Stimulated activated CD8-positive, alpha-beta memory T cell treated with anti-CD3 and anti-CD28 coated beads, Interleukin-15, amount 100 ng/mL, for 48 hours (primary cell): ENCODE measurements around the gene PCDHA1.

Experiments used
- DNase-seq, 2 donors: peaks; one replicate each; pipeline ENCODE4 v3.0.0-alpha.2; 2020; ENCODE audit warnings: low read depth in 2 of 2

The PCDHA1 gene

DNA sequence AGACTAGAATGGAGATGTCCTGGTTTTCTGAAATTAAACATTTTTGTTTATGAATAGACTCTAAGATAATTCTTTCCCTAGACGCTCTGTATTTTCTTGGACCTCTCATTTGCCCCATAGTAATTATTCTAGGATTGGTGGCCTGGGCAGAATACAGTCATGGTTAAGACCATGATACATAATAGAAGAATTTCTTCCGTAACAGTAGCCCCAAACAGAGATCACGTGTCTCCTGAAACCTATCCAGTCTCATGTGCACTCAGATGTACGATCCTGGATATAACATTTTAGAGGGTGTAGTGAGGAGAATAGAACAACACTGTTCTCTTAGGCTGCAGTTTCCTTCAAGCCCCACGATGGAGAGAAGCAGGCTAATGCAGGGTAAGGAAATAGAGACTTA, 202.7 kb downstream of the PCDHA1 start:
- DNase-seq: no peak

DNA sequence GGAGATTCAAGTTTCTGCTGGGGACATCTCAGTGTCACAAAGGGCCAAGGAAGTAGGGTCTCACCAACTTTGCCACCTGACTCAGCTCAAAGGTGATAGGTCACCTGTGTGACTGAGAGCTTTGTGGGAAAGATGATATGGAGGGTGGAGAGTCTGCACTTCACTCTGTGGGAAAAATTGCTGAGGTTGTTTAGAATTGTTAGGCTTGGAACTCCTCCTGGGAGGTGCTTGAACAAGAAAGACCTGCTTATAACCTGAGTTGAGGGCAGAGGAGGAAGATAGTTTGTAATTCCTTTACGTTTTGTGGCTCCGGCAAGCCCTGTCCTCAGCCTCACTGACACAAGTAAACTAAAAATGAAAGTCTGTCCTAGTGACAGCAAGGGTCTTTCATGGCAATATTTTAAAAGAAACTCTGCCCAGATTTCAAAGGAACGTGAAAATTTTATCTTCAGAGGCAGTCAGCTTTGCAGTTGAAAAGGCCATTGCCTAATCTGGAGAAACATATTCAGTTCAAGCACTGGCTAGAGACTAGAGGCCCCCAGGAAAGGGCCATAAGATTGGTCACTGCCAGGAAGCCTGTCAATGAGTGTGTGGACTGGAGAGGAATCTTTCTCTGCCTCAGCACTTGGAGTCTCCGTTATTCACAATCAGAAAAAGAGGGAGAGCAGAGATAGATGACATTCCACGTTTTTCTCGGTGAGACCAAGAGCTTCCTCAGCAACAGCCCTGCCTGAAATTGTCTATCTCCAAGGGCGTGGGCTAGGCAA, 203.5 kb downstream of the PCDHA1 start:
- no peak for DNase-seq

DNA sequence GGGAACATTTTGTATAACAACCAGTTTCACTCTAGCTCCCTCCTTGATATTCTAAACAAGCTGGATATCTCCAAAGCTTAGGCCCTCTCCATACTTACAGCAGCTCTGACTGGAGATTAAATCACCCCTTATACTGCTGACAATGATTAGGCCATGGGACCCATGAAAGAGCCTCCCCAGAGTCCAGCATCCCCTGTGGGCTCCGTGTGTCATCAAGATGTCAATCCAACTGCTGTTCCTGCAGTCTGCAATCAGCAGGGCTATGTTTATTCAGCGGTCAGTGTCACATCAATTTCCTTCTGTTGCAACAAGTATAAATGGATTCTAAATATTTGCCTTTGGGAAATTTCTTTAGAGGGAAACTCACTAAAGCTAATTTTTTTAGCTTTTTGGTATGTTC, 206.9 kb downstream of the PCDHA1 start:
- no peak for DNase-seq

DNA sequence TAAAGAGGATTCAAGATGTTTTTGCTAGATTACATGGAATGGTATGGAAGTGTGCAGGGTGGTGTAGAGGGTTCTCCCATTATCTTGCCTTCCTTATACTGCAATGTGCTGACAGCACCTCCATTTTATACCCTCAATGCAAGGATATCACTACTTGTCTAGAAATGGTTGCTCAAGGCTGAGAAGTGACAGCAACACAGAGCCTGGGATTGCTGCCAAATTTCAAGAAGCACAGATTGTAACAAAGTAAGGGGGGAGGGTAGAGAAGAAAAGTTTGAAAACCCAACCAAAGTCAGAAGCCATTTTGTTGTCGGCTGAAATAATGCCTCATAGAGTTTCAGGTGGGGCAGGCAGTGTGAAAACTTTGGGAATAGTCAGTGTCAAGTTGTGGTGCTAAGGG, 210.1 kb downstream of the PCDHA1 start:
- DNase-seq: no peak

DNA sequence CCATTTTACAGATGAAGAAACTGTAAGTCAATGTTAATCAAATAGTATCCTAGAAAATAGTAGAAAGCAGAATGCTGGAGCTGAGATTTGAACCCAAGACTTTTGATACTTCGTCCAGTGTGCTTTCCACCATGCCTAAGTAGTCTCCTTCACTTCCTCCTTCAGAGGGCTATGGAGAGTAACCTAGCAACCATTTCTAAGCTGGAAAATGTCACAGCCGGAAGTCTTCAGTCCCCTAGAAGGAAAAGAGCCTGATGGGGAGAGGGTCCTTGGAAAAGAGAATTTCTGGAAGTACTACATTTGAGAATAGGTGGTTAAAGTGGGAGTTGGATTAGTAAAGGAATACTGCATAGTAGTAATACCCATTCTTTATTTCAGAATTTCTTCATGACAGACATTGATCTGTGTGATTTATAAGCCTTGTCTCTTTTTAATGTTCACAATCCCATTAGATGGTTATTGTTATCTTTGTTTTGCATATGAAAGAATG, 213.0 kb downstream of the PCDHA1 start:
- DNase-seq: no peak

DNA sequence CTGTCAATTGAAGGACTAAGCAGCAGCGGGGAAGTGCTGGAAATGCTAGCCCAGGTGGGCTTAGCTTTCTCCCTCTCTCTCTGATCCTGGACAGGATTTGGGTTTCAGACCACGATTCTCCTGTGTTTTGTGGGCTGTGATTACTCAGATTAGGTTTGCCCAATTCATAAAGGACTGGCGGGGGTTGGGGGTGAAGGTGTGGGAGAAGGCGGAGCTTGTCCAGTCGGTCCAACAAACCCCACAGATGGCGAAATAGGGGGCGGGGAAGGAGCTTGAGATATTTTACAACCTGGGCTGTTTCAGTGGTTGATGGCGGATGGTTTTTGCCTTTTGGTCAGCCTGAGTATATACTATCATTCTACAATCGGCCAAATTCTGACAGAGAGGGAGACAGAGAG, 215.5 kb downstream of the PCDHA1 start:
- DNase-seq: no peak

DNA sequence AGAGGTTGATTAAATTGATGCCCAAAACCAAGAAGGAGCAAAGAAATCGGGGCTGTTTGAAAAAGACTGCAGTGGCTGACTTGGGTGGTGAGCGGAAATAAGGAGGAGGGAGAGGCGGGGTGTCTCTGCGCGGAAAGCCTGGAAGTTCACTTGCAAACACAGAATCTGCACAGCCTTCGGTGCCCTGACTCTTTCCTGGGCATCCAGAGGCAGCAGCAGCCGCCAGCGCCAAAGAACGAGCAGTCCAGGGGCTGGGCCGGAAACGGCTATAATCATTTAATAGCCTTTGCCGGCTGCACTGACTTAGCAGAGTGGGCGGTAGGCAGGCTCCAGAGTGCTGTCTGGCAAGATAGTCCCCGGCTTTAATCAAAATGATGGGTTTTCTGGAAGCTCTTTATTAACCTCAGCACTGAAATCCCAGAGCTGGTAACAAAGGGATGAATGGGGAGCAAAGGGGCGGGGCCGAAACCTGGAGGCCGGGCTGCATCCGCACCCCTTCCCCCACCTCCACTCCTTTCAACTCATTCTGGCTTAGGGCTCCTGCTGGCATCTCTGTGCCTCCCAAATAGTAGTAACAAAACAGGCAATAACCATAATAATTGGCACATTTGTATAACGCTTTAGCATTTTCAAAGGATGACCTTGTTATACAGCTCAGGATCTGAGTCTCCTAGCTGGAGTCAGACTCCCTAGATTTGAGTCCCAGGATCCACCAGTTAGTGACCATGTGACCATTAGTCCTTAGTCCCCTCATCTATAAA, 216.1 kb downstream of the PCDHA1 start:
- DNase-seq: no peak

DNA sequence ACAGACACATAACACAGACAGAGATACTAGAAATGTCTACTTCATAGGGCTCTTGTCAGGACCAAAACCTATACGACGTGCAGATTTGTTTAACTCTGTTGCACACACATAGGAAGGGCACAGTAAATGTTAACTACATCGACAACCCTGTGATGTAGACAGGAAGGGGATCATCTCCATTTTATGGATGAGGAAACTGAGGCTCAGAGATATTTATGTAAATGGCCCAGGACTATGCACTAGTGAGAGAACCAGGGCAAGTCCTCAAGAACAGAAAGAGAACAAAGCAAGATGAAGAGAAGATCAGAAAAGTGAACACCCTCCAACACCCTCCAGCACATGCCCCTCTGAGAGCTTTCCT, 216.6 kb downstream of the PCDHA1 start:
- no peak for DNase-seq

DNA sequence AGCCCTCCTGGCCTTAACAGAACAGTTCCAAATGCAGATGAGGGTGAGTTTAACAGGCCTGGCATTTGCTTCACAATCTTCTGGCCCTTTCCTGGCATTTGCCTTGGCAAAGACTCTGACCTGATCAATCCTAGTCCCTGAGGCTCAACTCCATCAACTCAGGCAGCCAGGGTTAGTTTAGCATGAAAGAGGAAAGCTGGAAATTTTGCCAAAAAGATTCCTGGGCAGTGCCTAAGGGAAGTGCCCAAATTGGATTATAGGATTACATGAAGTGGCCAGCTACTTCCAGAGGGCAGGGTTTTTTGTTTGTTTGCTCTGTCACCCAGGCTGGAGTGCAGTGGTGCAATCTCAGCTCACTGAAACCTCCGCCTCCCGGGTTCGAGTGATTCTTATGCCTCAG, 217.1 kb downstream of the PCDHA1 start:
- DNase-seq: no peak

DNA sequence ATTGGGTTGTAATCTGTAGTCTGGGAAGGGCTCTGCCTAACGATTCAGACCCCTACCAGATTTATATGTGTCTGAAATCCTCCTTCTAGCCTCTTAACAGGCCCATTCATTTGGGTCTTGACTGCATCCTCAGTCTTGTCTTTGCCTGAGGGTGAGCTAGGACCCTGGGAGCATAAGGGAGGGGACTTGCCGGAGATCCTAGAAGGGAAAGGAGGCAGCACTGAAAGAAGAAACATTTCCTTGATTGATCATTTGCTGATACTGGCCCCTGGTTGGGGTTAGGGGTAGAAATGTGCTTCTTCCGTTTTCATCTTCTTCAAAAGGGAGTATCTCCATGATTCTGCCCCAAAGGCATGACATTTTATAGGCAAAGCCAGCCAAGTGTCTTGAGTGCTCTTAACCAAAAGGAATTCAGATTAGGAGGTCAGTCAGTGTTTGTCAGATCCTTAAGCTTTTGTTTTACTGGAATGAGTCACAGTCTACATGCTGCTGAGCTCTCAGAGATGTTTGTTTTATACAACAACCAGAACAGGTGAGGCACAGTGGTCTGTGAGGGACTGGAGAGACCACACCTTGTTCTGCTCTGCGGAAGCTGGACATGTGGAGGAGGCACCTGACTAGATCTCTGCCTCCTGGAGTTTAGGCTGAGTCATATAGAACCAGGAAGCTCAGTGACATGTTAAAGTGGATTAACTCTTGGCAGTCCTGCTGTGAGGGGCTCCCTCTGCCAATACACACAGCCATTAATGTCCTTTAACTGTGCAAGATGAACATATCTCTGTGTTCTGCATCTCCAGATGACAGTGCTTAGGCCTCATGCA, 218.1 kb downstream of the PCDHA1 start:
- no peak for DNase-seq

DNA sequence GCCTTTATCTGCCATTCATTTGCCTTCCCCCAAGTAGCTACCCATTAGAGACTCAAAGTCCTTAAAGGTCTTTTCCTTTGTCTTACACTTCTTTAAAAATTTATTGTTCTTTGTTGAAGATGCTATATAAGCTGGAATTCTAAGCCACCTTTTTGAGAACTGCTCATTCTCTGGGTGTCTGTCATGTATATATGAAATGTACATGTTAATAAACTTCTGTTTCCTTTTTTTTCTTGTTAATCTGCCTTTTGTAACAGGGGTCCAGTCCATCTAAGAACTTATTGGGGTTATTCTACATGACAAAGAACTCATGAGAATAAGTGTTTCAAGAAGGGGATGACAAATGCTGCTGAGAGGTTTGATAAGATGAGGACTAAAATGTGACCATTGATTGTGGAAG, 221.9 kb downstream of the PCDHA1 start:
- no peak for DNase-seq

DNA sequence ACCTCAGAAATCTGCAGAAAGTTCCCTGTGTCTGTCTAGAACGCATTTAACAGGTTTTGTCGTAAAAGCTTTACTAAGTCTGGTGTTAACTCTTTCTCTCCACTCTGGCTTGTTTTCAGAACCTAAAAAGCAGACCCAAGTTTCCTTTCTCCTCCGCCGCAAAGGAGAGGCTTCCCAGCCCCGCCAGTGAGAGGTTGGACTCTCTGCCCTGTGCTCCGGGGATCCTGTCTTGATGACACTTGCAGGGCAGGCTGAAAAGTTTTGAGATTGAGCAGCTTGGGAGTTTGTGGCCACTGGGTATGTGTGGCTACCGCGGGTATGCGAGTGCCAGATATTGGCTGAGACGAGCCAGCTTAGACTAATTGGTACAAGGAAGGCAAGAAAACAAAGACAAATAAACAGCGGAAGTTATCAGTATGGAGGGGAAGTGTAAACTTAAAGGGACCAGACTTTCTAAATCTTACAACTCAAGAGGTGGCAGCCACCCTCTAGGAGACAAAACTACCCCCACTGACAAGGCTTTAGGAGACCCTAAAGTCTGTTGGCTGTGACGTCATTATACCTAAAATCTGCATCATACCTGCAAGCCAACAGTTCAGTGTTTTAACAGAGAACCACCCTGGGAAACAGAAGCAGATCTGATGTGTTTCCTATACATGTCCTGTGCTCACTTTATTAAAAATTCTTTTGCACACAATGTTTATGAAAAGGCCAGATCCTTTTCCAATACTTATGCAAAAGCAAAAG, 224.3 kb downstream of the PCDHA1 start:
- no peak for DNase-seq

DNA sequence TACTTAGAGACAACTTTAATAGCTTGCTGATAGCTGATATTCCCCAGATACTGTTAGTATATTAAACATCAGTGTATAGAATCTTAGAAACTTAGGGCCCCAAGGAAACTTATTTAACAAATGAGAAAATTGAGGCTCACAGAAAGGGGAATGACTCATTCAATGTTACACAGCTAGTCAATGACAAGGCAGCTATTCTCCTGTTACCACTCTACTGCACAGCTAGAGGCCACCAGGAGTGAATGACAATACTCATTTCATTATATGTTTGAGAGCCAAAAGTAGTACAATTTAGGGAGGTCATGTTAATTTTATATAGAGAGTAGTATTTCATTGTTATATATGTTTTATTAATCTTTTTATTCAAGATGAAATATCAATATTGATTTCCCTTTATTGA, 232.0 kb downstream of the PCDHA1 start:
- DNase-seq: no peak

DNA sequence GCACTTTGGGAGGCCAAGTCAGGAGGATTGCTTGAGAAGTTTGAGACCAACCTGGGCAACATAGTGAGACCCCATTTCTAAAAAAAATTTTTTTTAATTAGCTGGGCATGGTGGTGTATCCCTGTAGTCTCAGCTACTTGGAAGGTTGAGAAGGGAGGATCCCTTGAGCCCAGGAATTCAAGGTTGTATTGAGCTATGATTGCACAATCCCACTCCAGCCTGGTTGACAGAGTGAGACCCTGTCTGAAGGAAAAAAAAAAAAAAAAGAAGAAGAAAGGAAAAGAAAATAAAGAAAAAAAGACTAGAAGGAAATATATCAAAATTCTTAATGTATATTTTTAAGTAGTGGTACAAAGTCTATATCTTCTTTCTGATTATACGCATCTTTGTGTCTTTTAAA, 236.4 kb downstream of the PCDHA1 start:
- DNase-seq: no peak

DNA sequence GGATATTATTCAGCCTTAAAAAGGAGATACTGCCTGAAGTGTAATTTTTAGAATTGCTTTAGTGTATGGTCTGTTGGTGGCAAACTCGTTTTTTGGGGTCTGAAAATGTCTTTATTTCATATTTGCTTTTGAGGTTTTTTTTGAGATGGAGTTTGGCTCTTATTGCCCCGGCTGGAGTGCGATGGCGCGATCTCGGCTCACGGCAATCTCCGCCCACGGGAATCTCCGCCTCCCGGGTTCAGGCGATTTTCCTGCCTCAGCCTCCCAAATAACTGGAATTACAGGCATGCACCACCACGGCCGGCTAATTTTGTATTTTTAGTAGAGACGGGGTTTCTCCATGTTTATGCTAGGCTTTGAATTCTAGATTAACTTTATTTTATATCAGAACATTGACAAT, 245.1 kb downstream of the PCDHA1 start:
- no peak for DNase-seq

DNA sequence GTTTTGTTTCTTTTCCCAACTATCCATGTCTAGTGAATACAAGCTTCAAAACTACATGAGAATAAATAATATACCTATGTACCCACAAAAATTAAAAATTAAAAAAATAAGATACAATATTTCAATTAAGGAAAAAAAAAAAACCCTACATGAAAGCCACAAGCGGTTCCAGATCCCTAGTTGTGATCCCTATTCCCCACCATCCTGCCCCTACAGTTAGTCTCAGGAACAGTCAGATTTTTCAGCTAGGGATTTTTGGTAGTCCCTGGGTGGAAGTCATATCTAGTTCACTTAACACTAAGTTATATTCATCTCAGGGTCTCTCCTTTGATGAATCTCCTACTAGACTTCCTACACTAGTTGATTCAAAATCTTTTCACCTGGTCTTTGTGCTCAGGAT, 246.7 kb downstream of the PCDHA1 start:
- no peak for DNase-seq

DNA sequence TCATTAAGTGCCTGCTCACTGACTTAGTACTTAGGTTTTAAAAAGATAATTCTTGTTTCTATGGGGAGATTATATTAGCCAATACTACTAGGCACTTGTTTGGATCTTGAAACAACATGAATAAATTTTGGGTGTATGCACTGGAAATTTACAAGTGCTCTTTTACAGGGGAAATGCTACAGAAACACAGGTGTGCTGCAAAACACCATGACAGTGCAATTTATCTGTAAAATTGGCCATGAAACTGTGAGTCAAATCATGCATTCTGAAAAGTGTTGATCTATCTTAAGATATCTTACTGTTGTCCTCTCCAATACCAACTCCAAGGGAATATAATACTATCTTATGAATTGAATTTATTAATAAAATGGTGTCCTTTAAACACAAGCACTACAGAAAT, 253.1 kb downstream of the PCDHA1 start:
- no peak for DNase-seq

DNA sequence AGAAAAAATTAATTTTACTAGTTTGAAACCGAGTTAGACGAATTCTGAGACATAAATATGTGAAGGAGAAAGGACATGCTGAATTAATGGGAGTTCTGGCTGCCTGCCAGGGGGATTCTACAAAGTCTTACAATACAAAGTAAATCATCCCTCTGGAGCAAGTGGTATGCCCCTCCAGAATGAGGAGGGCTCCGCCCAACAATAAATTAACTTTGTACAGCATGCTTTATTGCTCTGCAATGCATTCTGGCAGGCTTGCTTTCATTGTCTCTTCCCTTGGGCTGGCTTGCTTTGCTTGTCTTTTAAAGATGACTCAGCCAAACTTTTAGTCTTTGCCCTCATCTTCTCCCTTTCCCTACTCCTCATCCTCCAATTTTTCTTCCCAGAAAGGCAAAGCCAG, 253.6 kb downstream of the PCDHA1 start:
- no peak for DNase-seq

DNA sequence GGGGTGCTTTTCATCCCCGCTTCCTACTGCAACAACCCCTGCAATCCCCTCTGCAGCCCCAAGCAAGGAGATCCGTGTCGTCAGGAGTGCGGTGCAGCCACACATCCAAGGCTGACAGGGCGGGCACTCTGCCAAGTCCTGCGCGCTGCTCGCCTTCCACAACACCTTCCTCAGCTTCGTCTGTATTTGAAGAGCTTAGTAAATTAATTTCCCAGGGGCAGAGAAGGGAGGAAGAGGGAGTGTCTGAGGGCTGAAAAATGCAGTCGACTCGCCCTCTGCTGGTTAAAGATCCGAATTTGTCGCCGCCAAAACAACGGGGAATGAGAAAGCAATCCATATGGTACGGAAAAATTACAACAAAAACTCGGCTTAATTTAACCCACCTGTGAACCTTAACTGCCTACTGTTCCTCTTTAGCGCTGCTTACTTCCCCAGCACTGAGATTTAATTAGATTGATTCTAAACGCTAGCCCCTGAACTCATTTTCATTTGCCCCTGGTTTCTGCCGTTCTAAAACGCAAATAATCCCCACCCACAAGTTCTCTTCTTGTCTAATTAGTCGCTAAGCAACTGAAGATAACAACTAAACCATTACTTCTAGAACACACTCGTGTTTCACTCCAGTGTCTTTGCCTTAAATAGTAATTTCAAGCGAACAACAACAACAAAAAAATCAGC, 254.3 kb downstream of the PCDHA1 start:
- no peak for DNase-seq

DNA sequence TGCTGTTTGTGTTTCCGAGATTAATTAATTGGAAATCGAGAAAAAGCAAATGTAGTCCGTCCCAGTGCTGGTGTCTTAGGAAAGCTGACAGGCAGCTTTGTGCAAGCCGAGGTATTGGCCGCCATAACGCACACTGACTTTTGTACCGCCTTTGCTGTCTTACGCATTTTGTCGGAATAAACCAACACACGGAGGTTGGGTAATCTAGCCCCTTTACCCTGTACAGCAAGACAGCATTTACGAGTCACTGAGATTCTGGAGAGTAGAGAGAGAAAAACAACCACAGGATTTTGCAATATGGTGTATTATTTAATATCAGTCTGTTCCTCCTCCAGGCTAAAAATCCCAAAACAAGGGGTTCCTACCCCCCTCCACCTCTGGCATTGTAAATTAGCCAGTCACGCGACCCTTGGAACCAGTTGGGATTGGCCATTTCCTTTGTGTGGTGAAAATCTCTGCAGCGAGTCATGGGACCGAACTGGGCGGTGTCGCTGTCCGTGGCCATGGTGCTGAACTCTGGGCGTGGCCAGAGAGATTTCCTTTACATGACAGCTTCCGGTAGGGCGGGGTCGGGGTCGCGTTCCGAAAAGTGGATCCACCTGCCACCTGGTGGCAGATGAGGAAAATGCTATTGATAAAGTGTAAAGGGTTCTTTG, 255.0 kb downstream of the PCDHA1 start:
- peak; percentile 53 to 56 for DNase-seq

DNA sequence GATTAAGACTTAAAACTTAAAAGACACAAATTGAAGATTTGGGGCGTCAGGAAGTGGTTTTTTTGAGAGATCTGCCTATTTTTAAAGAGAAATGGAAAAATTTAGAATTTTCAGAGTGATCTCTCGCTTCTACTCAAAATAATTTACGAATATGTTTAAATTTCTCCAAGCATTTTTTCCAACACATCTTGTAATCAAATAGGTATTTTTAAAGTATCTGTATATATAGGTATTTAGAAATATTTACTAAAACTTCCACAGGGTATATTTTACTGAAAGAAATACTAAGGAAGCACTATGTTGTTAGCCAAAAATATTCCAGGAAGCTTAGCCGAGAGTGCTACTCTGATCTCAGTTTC, 255.5 kb downstream of the PCDHA1 start:
- no peak for DNase-seq
